HepG2 (cell line): ENCODE results near the gene RAPGEF6. TPM values are rescaled to one million over a fixed set of nuclear protein-coding genes. Genes with fewer than 3 reads are reported as not detected.

ENCODE experiments used
- ATAC-seq: fragments of 200-7000 bp; cut with Tn5 transposase; 3 replicates; pipeline ENCODE4 v1.9.1; 2020; ENCODE audit warnings: mild to moderate bottlenecking, moderate library complexity
- BruUV-seq: library from RNA; stranded (reverse); fragments of 400-500 nt; replicated peaks from 2 replicates; lab custom pipeline; 2021; lab: Mats Ljungman, UMichigan
- CTCF ChIA-PET: fragments of 300-600 bp; formaldehyde crosslinking; extraction: SDS; loops from one replicate; lab custom pipeline; 2021; ENCODE audit warnings: low total read pairs, inconsistent platforms, low intra/inter-chr PET ratio; lab: Yijun Ruan, JAX
- POLR2A ChIA-PET: fragments of 350-600 bp; sonication (Branson Sonifier 250); formaldehyde crosslinking; loops from one replicate; lab custom pipeline; 2020; ENCODE audit warnings: antibody characterized with exemption, inconsistent platforms; lab: Yijun Ruan, JAX
- DNase-seq: peaks from one replicate; pipeline ENCODE4 v3.0.0-alpha.2; 2015; ENCODE audit warnings: low spot score
- FAIRE-seq: peaks from 3 replicates; lab custom pipeline; 2011; peaks lifted over from hg19 to GRCh38; lab: Jason Lieb, UNC
- H2AFZ ChIP-seq: one replicate; pipeline ENCODE4 v1.6.1; 2011; ENCODE audit warnings: low read length, inconsistent platforms
- H3K27ac ChIP-seq: fragments of 300-600 bp; 3 replicates; pipeline ENCODE4 v1.8.0; 2011; ENCODE audit warnings: mixed run types, mild to moderate bottlenecking, mixed read lengths, low read length, inconsistent platforms; ENCODE audit not compliant: insufficient read depth; ENCODE audit errors: extremely low read length
- H3K27me3 ChIP-seq, 2 experiments: fragments of 200-600 bp in 1 of 2; 2 replicates in 1 of 2; 3 replicates in 1 of 2; pipeline versions ENCODE4 v1.6.0 to v1.8.0; 2011; ENCODE audit warnings: low read length in 2 of 2, mild to moderate bottlenecking in 2 of 2, moderate library complexity in 2 of 2, inconsistent platforms in 1 of 2; ENCODE audit not compliant: insufficient read depth in 2 of 2, control insufficient read depth in 1 of 2
- H3K36me3 ChIP-seq, 2 experiments: fragments of 200-600 bp in 1 of 2; replicated peaks in 1 of 2; 2 replicates in 1 of 2; 3 replicates in 1 of 2; pipeline versions ENCODE4 v1.5.1 to v1.8.0; 2011; ENCODE audit warnings: low read length in 2 of 2, inconsistent platforms in 1 of 2; ENCODE audit not compliant: insufficient read depth in 2 of 2, control insufficient read depth in 1 of 2
- H3K4me1 ChIP-seq: 2 replicates; pipeline ENCODE4 v1.5.1; 2012; ENCODE audit warnings: low read length, inconsistent platforms; ENCODE audit not compliant: insufficient read depth
- H3K4me2 ChIP-seq: 2 replicates; pipeline ENCODE4 v1.6.0; 2011; ENCODE audit warnings: low read depth, low read length, inconsistent platforms
- H3K4me3 ChIP-seq, 3 experiments: fragments of 200-600 bp in 1 of 3; sonication (generic), shearing (Covaris generic) in 1 of 3; replicated peaks in 1 of 3; 2 replicates each; pipeline ENCODE4 v1.5.1; 2011 to 2016; ENCODE audit warnings: low read length in 3 of 3, inconsistent platforms in 2 of 3, low read depth in 2 of 3, mild to moderate bottlenecking in 2 of 3, control low read depth in 1 of 3, mixed read lengths in 1 of 3; ENCODE audit not compliant: insufficient read depth in 1 of 3
- H3K79me2 ChIP-seq: one replicate; pipeline ENCODE4 v1.6.1; 2011; ENCODE audit warnings: low read length, inconsistent platforms; ENCODE audit not compliant: insufficient read depth
- H3K9ac ChIP-seq: 2 replicates; pipeline ENCODE4 v1.6.0; 2011; ENCODE audit warnings: mild to moderate bottlenecking, low read depth, low read length, inconsistent platforms; ENCODE audit not compliant: insufficient read depth
- H3K9me3 ChIP-seq: 2 replicates; pipeline ENCODE4 v1.5.1; 2012; ENCODE audit warnings: mild to moderate bottlenecking, low read length
- H4K20me1 ChIP-seq: 2 replicates; pipeline ENCODE4 v1.6.0; 2011; ENCODE audit warnings: inconsistent platforms, mild to moderate bottlenecking, low read length, moderate library complexity; ENCODE audit not compliant: insufficient read depth
- ASH2L ChIP-seq: fragments of 300-600, 200-600 bp; sonication (generic); IDR thresholded peaks from 2 replicates; pipeline ENCODE4 v1.7.0; 2017; ENCODE audit warnings: low read depth, mild to moderate bottlenecking, moderate library complexity, mixed read lengths, low read length; ENCODE audit not compliant: insufficient read length
- EHMT2 ChIP-seq: fragments of 200-600 bp; sonication (generic); IDR thresholded peaks from 2 replicates; pipeline ENCODE4 v1.7.0; 2017; ENCODE audit warnings: antibody characterized with exemption, low read depth, low read length, borderline replicate concordance
- ELF4 ChIP-seq: sonication (generic); formaldehyde crosslinking; IDR thresholded peaks from 2 replicates; pipeline ENCODE4 v1.5.0; 2020; ENCODE audit warnings: missing genetic modification reagents, mild to moderate bottlenecking, moderate library complexity, borderline replicate concordance
- FOXA3 ChIP-seq: IDR thresholded peaks from 2 replicates; pipeline ENCODE4 v1.6.1; 2016; ENCODE audit warnings: missing genetic modification reagents, missing compliant biosample characterization
- HOXD1 ChIP-seq: sonication (generic); formaldehyde crosslinking; IDR thresholded peaks from 2 replicates; pipeline ENCODE4 v1.5.0; 2020; ENCODE audit warnings: missing genetic modification reagents
- KAT7 ChIP-seq: IDR thresholded peaks from 2 replicates; pipeline ENCODE4 v1.6.1; 2018; ENCODE audit warnings: borderline replicate concordance, missing compliant biosample characterization
- MTA1 ChIP-seq: sonication (generic); formaldehyde crosslinking; IDR thresholded peaks from 2 replicates; pipeline ENCODE4 v1.4.0; 2020; ENCODE audit warnings: missing genetic modification reagents, mild to moderate bottlenecking, borderline replicate concordance
- MYC ChIP-seq: sonication (generic); formaldehyde crosslinking; IDR thresholded peaks from 2 replicates; pipeline ENCODE4 v1.9.0; 2021; ENCODE audit warnings: missing genetic modification reagents, borderline replicate concordance
- REL ChIP-seq: sonication (generic); formaldehyde crosslinking; conservative IDR thresholded peaks from 2 replicates; pipeline ENCODE4 v1.8.0; 2022; ENCODE audit warnings: mild to moderate bottlenecking, missing genetic modification reagents, moderate library complexity
- SATB2 ChIP-seq: sonication (generic); formaldehyde crosslinking; IDR thresholded peaks from 2 replicates; pipeline ENCODE4 v1.5.0; 2020; ENCODE audit warnings: missing genetic modification reagents
- SIX4 ChIP-seq: sonication (generic); formaldehyde crosslinking; IDR thresholded peaks from 2 replicates; pipeline ENCODE4 v1.4.0; 2020; ENCODE audit warnings: missing genetic modification reagents
- ZNF142 ChIP-seq: sonication (generic); formaldehyde crosslinking; IDR thresholded peaks from 2 replicates; pipeline ENCODE4 v1.4.0; 2020; ENCODE audit warnings: missing genetic modification reagents
- ZNF230 ChIP-seq: sonication (generic); formaldehyde crosslinking; IDR thresholded peaks from 2 replicates; pipeline ENCODE4 v1.4.0; 2020; ENCODE audit warnings: mild to moderate bottlenecking, missing genetic modification reagents
- ZNF263 ChIP-seq: sonication (generic); formaldehyde crosslinking; IDR thresholded peaks from 2 replicates; pipeline ENCODE4 v1.4.0; 2020; ENCODE audit warnings: missing genetic modification reagents
- ZNF432 ChIP-seq: sonication (generic); formaldehyde crosslinking; IDR thresholded peaks from 2 replicates; pipeline ENCODE4 v1.5.0; 2020; ENCODE audit warnings: missing genetic modification reagents, mild to moderate bottlenecking, borderline replicate concordance
- ZNF770 ChIP-seq: sonication (generic); formaldehyde crosslinking; IDR thresholded peaks from 2 replicates; pipeline ENCODE4 v1.5.0; 2020; ENCODE audit warnings: mild to moderate bottlenecking, missing genetic modification reagents
- ZNF850 ChIP-seq: sonication (generic); formaldehyde crosslinking; conservative IDR thresholded peaks from 2 replicates; pipeline ENCODE4 v1.9.0; 2021; ENCODE audit warnings: mild to moderate bottlenecking, missing genetic modification reagents
- WGBS: methylation state at CpG from one replicate; pipeline ENCODE4 v1.1.6; 2017; ENCODE audit warnings: low lambda C conversion rate; 5-methylcytosine and 5-hydroxymethylcytosine counted together
- in situ Hi-C: cut with HindIII; loops from 2 replicates; pipeline ENCODE4 v1.10.0; 2017; ENCODE audit warnings: low pct_unique_long_range_greater_than_20kb; ENCODE audit not compliant: extremely low pct_ligation_motif_present
- intact Hi-C: fragments of 100-400 bp; cut with micrococcal nuclease; formaldehyde crosslinking; loops from one replicate; pipeline ENCODE4 v1.10.0; 2022; ENCODE audit not compliant: unreplicated experiment
- polyA plus RNA-seq, 8 experiments: library from polyadenylated mRNA; depleted of rRNA in 3 of 8; stranded (reverse) in 7 of 8; unstranded in 1 of 8; fragments of >200 nt; fragmentation: Illumina TruSeq in 4 of 8; extraction: Trizol in 4 of 8; gene quantifications; 2 replicates each; pipeline versions ENCODE4 v1.2.1 to v1.2.3, GENCODE V29; 2011 to 2016; ENCODE audit warnings: low read depth in 4 of 8, missing spikeins in 1 of 8, mixed read lengths in 1 of 8; ENCODE audit not compliant: insufficient read depth in 1 of 8
- total RNA-seq, 5 experiments: library from RNA; depleted of rRNA; stranded (reverse); fragments of >200 nt; fragmentation: Illumina TruSeq; extraction: Trizol; gene quantifications; 2 replicates each; pipeline ENCODE4 v1.2.3, GENCODE V29; 2016; ENCODE audit warnings: low read depth in 1 of 5

Gene RAPGEF6
- total and polyA plus RNA-seq, 2 of the 13 experiments (the other 11 are each of a cell fraction or from before 2014, with no cell fraction given), result 7.7 to 24.6 TPM

GRCh38 chr5:131387255-131387654 is 247.8 kb downstream of the RAPGEF6 start:
- peaks cover 5 to 17% of the 10 kb centered on the region in 2 experiments; a peak in 3 of 5 replicates for H3K36me3 ChIP-seq
- in situ Hi-C loops, result loop anchor here (25.0 kb wide), 1 partner anchor 500 kb away; no protein-coding TSS in a partner anchor
- no peak overlapping the region for H3K4me3 ChIP-seq
- no peak for DNase-seq
- H4K20me1 ChIP-seq, result no peaks in the 10 kb centered on the region
- H3K27ac ChIP-seq, result peak overlapping the region; percentile 91
- FAIRE-seq, result no peak
- intact Hi-C loops, result no loop called here
- peak overlapping the region; percentile 66 for H3K9ac ChIP-seq
- H3K4me1 ChIP-seq, result peaks cover 37% of the 10 kb centered on the region
- H3K9me3 ChIP-seq, result no peaks in the 10 kb centered on the region
- H3K27me3 ChIP-seq, result no peaks in the 10 kb centered on the region
- POLR2A ChIA-PET, result interaction anchor here (0.6 kb wide), 1 partner anchor 20 kb away, joined by 4 read pairs; no protein-coding TSS in a partner anchor
- CTCF ChIA-PET, result no interaction called here
- peak overlapping the region; percentile 55 for H3K4me2 ChIP-seq
- 91% methylated on average over 6 of the region's 6 CpGs for WGBS
- no TSS peak for BruUV-seq
- ATAC-seq, result peak; percentile 10
- peaks cover 3% of the 10 kb centered on the region for H3K79me2 ChIP-seq
- H2AFZ ChIP-seq, result no peak overlapping the region
- TF ChIP-seq KAT7 (CRISPR knock-in tag), result no peak
- peak; percentile 1 for TF ChIP-seq ASH2L
- TF ChIP-seq SIX4, result no peak
- peak; percentile 70 for TF ChIP-seq ZNF263 (CRISPR knock-in tag)
- no peak for TF ChIP-seq FOXA3 (CRISPR knock-in tag)
- no peak for TF ChIP-seq ZNF432 (CRISPR knock-in tag)
- no peak for TF ChIP-seq ZNF142 (CRISPR knock-in tag)
- TF ChIP-seq EHMT2, result no peak
- TF ChIP-seq ELF4 (CRISPR knock-in tag), result no peak
- TF ChIP-seq SATB2 (CRISPR knock-in tag), result 0 out of 2 replicates have a peak, but pooled peaks have one; percentile 27
- TF ChIP-seq REL (CRISPR knock-in tag), result no peak
- TF ChIP-seq HOXD1 (CRISPR knock-in tag), result no peak
- no peak for TF ChIP-seq ZNF230
- TF ChIP-seq MYC, result no peak
- TF ChIP-seq MTA1 (CRISPR knock-in tag), result no peak
- TF ChIP-seq ZNF770 (CRISPR knock-in tag), result peak; percentile 69
- no peak for TF ChIP-seq ZNF850 (CRISPR knock-in tag)
